Measurements from ENCODE around the gene ST6GALNAC4. TPM values are rescaled to one million over a fixed set of nuclear protein-coding genes. Genes with fewer than 3 reads are reported as not detected.
A peak's percentile ranks its signal among the peaks of the same experiment; 100 is the strongest.

ST6GALNAC4 gene
- total RNA-seq, 1 donor from 2014 or later: 21.4 TPM

- no peaks in the 10 kb centered on the region for H3K36me3 Mint-ChIP-seq (ENCODE audit: unreplicated experiment)
- TF ChIP-seq, protein P1, sequence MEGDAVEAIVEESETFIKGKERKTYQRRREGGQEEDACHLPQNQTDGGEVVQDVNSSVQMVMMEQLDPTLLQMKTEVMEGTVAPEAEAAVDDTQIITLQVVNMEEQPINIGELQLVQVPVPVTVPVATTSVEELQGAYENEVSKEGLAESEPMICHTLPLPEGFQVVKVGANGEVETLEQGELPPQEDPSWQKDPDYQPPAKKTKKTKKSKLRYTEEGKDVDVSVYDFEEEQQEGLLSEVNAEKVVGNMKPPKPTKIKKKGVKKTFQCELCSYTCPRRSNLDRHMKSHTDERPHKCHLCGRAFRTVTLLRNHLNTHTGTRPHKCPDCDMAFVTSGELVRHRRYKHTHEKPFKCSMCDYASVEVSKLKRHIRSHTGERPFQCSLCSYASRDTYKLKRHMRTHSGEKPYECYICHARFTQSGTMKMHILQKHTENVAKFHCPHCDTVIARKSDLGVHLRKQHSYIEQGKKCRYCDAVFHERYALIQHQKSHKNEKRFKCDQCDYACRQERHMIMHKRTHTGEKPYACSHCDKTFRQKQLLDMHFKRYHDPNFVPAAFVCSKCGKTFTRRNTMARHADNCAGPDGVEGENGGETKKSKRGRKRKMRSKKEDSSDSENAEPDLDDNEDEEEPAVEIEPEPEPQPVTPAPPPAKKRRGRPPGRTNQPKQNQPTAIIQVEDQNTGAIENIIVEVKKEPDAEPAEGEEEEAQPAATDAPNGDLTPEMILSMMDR (IDR thresholded peaks at IDR 0.05): no peak
- H3K27me3 Mint-ChIP-seq (ENCODE audit: unreplicated experiment): no peaks in the 10 kb centered on the region
- H3K4me3 Mint-ChIP-seq (ENCODE audit: unreplicated experiment): no peak overlapping the region
- peaks cover 49% of the 10 kb centered on the region for H3K4me1 Mint-ChIP-seq (ENCODE audit: unreplicated experiment)
- peak overlapping the region; percentile 80 for H3K27ac Mint-ChIP-seq (ENCODE audit: unreplicated experiment)
- no peaks in the 10 kb centered on the region for H3K9me3 Mint-ChIP-seq (ENCODE audit: unreplicated experiment)
- no peak for DNase-seq (ENCODE audit: extremely low spot score, unreplicated experiment)
Measured at GRCh38 chr9:127905004-127905728, 11.7 kb downstream of the ST6GALNAC4 start.

DNA sequence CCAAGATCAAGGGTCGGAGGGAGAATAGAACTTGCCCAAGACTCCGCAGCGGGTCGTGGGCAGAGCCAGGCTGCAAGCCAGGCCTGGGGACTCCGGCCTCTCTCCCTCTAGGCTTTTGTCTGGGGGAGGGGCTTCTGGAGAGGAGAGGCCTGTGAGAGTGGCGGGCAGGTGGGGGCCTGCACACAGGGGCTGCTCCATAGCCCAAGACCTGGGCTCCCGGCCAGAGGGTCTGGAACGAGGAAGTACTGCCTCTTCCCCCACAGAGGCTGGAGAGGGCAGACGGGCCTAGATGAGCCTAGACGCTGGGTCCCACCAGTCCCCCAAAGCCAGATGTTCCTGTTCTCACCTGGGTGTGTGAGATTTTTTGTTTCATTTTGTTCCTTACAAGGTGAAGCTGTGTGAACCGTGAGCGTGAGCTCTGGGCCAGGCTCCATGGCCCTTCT, 12.3 kb downstream of the ST6GALNAC4 start:
- TF ChIP-seq, protein P1 (IDR thresholded peaks at IDR 0.05): no peak
- Mint-ChIP-seq H3K4me3 (ENCODE audit: unreplicated experiment) (no peak overlapping the region), H3K27ac (ENCODE audit: unreplicated experiment) (peak overlapping the region; percentile 80), H3K27me3 (ENCODE audit: unreplicated experiment) (no peaks in the 10 kb centered on the region), H3K9me3 (ENCODE audit: unreplicated experiment) (no peaks in the 10 kb centered on the region), H3K36me3 (ENCODE audit: unreplicated experiment) (no peaks in the 10 kb centered on the region), H3K4me1 (ENCODE audit: unreplicated experiment) (peaks cover 54% of the 10 kb centered on the region)
- DNase-seq (ENCODE audit: extremely low spot score, unreplicated experiment): no peak

- no peak for DNase-seq (ENCODE audit: extremely low spot score, unreplicated experiment)
Measured at GRCh38 chr9:127903557-127904475, 13.0 kb downstream of the ST6GALNAC4 start.

GRCh38 chr9:127899128-127899943, 17.5 kb downstream of the ST6GALNAC4 start, which contains the start of gene ST6GALNAC6:
TSS of gene ST6GALNAC6 (minus strand) at chr9:127899603. CDS start at chr9:127897981, 1,622 bp downstream.
- Mint-ChIP-seq H3K4me1 (ENCODE audit: unreplicated experiment) (peaks cover 47% of the 10 kb centered on the region), H3K27ac (ENCODE audit: unreplicated experiment) (peak within 1 kb of the TSS; percentile 95), H3K36me3 (ENCODE audit: unreplicated experiment) (peaks cover 13% of the 10 kb centered on the region), H3K9me3 (ENCODE audit: unreplicated experiment) (no peaks in the 10 kb centered on the region), H3K27me3 (ENCODE audit: unreplicated experiment) (no peaks in the 10 kb centered on the region), H3K4me3 (ENCODE audit: unreplicated experiment) (peak within 1 kb of the TSS; percentile 89)
- TF ChIP-seq, protein P1 (IDR thresholded peaks at IDR 0.05): no peak
- peak; percentile 92 for DNase-seq (ENCODE audit: extremely low spot score, unreplicated experiment)

More at GRCh38 chr9:127903557-127904475, 13.0 kb downstream of the ST6GALNAC4 start:
- H3K27ac Mint-ChIP-seq (ENCODE audit: unreplicated experiment): peak overlapping the region; percentile 80
- no peaks in the 10 kb centered on the region for H3K27me3 Mint-ChIP-seq (ENCODE audit: unreplicated experiment)
- peaks cover 54% of the 10 kb centered on the region for H3K4me1 Mint-ChIP-seq (ENCODE audit: unreplicated experiment)
- TF ChIP-seq, protein P1 (IDR thresholded peaks at IDR 0.05): no peak
- no peaks in the 10 kb centered on the region for H3K36me3 Mint-ChIP-seq (ENCODE audit: unreplicated experiment)
- H3K9me3 Mint-ChIP-seq (ENCODE audit: unreplicated experiment): no peaks in the 10 kb centered on the region
- H3K4me3 Mint-ChIP-seq (ENCODE audit: unreplicated experiment): no peak overlapping the region
